Renal cortex interstitium (tissue), 11 donors: ENCODE results near the gene MED31. TPM values are rescaled to one million over a fixed set of nuclear protein-coding genes. Genes with fewer than 3 reads are reported as not detected.
A peak's percentile ranks its signal among the peaks of the same experiment; 100 is the strongest.
"Not testable (repeated sequence)": the region's sequence is repeated elsewhere in the genome, so short reads cannot be mapped to it uniquely, and the experiment has no call there.

ENCODE experiments used
- DNase-seq, 11 donors: peaks; one replicate each; pipeline ENCODE4 v3.0.0-alpha.2; 2013; ENCODE audit warnings: low read depth in 9 of 11, low spot score in 4 of 11; ENCODE audit errors: extremely low read depth in 1 of 11
- polyA plus RNA-seq, 3 donors: library from polyadenylated mRNA; unstranded; fragments of 120-200 nt; gene quantifications; one replicate each; pipeline ENCODE4 v1.2.1, GENCODE V29; 2013; ENCODE audit not compliant: insufficient read length in 3 of 3

Gene MED31
- polyA plus RNA-seq, 3 donors = 23.2 to 26.7 (median 24.7) TPM

DNA sequence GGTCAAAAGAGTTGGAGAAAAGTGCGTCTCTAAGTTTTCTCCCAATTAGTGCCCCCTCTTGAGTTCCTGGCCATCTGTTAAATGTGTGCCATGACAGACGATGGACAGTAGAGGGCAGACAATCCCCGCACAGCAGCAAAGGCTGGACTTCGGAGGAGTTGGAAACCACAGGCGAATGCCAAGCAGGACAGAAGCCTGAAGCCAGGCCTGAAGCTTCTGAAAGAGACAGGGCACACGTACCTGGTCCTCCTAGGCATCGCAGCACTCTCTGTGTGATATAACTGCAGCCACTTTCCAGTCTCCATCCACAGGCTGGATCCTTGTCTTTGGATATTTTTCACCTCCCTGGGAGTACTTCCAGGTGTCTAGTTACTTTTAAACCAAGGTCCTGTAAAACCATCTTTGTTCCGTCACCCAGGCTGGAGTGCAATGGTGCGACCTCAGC, 14.7 kb upstream of the MED31 start:
- peak in 10 of 11 donors; percentile 63 to 77 (median 69) for DNase-seq

DNA sequence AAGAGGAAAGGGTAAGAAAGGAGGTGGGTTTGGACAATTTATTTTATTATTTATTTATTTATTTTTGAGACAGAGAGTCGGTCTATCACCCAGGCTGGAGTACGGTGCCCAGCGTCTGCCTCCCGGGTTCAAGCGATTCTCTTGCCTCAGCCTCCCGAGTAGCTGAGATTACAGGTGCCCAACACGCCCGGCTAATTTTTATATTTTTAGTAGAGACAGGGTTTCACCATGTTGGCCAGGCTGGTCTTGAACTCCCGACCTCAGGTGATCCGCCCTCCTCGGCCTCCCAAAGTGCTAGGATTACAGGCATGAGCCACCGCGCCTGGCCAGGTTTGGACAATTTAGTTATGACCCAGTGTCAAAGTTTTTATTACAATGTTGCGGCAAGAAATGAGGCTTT, 11.8 kb upstream of the MED31 start:
- DNase-seq = not testable (repeated sequence)

DNA sequence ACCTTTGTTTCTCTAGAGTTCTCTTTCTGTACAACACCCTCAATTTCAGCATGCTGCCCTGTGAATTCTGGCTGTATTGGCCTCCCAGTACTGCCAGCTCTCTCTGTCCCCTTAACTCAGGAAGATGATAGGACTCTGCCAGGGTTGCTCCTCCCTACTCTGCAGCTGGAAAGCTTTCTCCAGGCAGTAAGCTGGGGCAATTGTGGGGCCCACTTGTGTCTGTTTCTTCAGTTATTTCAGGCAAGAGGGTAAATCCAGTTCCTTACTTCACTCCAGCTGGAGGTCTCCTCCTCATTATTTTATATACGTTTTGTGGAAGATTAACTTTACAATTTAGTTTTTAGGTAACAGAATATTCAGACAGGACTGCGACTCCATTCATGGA, 10.1 kb upstream of the MED31 start:
- no peak for DNase-seq

DNA sequence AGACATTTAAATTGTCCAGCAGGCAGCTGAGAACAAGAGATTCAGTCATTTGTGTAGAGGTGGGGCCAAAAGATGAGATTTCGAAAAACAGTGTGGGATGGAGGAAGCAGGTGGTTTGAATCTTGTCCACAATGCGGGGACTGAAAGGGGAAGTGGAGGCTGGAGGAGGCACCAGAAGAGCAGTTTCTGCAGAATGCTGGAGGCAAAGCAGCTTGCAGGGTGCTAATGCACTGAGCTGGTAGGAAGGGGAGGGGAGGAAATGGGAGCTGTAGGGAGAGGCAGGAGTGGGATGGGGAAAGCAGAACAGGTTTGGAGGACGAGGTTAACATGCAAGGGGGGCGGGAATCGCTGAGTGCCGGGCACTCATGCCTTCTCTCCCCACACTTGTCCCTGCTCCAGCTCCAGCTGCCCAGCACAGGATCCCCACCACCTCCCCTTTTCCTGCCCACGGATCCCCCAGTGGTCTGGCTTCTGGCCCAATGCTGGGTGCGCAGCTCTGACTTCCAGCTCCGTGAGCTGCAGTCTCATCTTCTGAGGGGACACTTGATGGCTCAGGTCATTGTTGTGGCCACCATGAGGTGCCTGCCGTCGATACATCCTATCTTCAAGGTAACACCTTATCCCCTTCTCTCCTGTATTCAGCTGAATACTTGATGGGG, 9.5 kb upstream of the MED31 start:
- no peak for DNase-seq

DNA sequence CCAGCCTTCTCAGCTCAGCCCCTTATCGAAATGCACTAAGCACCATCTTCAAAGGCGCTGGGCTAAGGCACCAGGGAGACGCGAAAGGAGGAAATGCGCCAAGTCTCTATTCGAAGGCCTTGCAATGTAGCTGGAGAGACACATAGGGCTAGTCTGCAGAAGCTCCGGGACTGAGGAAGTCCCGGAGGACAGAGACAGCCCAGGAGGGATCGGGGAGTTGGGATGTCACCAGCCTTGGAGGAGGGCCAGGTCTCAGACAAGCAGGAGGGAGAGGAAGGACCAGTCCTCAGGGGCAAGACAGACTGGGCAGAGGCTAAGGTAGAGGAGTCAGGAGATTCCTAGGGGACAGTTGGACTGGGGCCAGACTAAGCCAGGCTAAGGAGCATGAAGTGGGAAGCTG, 8.7 kb upstream of the MED31 start:
- DNase-seq = no peak

DNA sequence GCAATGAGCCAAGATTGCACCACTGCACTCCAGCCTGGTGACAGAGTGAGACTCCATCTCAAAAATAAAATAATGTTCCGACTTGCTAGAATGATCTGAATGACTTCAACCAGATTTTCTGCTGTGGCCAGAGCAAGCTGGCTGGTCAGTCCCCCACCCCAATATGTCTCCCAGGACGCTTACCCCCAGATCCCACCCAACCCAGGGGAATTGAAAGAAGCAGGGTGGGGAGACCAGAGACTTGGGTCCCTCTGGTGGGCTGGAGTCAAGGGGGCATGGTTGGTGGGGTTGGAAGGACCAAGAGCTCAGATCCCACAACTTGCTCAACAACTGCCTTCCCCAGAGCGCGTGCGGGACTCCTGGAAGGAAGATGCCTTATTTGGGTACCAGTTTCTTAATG, 7.0 kb upstream of the MED31 start:
- DNase-seq = not testable (repeated sequence)

DNA sequence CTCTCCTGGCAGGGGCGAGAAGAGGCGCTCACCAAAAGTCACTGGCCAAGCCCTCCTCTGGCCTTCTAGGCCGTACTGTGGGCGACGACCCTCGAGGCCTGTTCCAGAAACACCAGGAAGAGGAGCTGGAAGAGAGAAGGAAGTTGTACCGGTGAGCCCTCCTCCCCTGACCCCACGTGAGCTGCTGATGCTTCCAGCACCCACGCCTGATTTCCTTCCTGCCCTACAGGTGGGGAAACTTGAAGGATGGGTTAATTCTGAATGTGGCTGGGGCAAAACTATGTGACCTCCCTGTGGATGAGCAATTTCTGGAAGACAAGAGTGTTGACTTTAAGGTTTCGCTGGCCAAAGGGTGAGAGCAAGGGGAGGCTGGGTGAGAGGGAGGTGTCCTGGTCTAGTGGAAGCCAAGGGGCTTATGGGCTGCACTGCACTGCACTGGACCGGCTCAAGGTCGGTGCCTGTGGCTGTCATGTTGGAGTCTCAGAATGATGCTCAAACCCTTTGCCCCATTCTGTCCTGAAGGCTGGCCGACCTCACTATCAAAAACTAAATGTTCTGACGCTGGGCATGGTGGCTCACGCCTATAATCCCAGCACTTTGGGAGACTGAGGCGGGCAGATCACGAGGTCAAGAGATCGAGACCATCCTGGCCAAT, 6.4 kb upstream of the MED31 start:
- no peak for DNase-seq

DNA sequence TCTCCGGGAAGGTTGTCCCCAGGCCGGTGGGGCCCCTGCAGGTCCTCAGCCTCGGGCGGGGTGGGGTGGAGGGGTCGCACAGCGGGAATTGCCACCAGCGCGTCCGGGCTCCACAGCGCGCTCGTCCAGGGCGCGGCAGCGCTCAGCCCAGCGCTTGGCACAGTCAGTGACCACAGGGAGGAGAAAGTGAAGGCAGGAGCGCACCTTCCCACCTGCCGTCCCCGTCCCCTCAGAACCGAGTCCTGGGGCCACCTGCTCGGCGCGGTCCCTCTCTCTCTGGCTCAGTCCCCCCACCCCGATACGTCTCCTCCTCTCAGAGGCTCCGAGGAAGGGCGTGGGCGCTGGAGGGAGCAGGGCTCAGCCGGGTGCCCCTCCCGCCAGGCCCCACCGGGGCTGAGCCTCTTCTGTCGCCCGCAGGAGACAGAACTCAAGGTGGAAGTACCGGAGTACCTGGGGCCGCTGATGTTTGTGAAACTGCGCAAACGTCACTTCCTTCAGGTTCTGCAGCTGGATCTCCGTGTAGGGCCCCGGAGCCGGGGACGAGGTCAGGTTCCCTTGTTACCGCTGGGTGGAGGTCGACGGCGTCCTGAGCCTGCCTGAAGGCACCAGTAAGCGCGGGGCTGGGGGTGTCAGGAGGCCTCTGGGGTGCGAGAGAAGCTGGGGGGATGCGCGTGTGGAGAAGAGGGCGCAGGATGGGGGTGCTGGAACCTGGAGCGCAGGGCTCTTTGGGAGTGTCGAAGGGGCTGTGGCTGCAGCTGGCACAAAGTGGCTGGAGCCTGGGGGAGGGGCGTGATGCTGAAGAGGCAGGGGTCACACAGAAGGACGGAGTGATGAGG, 5.6 kb upstream of the MED31 start:
- DNase-seq = not testable (repeated sequence)

DNA sequence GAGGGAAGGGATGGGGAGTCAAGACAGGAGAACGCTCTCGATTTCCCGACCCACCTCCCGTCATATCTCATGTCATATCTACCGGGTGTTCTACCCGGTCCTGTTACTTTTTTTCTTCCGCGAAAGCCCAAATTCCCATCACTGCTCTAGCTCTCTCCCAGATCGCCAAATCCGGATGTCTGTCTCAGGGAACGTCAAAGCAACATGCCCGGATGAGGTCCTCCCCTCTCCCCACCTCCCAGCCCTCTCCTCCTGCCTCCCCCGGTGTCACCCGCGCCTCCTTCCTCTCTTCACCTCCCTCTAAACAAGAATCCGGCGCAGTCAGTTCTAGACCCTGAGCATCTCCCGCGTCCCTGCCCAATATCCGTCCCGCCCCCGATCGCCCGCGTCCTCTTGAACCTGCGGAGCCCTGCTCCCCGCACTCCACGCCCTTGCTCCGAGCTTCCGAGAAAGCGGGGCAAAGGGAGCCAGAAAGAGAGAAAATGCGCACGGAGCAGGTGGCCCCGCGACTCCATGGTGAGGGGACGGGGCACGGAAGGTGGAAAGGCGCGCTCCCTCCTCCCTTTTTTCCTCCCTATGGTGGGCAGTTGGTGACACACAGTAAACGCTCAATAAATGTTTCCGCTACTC, 4.4 kb upstream of the MED31 start:
- DNase-seq = not testable (repeated sequence)

DNA sequence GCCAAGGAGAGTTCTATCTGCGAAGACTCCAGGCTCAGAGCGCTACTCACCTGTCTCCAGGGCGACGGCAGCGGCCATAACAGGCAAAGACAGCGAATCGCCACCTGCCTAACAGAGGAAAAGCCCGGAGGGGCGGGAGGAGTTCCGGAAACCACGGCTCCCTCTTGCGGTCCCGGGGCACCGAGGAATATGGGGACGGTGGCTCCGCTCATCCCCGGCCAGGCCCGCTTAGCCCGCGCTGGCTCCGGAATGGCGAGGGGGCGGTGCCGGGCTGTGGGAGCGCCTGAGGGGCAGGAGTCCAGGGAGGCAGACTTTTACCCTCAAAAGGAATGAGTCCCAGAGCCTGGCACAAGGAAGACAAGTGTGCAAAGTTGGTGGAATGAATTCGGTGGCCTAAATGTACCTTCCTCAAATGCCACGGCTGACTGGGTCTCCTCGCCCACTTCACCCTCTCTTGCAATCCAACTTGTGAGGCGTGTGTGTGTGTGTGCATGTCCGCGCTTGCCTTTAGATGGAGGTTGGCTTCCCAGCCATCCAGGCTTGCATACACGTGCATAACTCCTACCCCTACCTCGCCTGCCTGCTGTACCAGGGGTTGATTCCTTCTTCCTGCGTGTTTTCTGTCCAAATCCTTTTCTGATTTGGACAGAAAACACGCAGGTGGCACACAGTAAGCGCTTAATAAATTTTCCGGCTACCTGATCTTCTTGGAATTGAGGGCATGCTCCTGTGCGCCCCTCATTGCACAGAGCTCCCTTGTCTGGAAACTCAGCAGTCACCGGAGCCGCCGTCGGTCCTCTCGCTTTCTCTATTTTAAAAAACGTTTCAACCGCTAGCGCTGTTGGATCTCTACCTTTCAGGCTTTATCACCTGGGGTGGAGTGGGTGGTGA, 3.7 kb upstream of the MED31 start:
- DNase-seq = peak in 2 of 11 donors; percentile 39 to 43

DNA sequence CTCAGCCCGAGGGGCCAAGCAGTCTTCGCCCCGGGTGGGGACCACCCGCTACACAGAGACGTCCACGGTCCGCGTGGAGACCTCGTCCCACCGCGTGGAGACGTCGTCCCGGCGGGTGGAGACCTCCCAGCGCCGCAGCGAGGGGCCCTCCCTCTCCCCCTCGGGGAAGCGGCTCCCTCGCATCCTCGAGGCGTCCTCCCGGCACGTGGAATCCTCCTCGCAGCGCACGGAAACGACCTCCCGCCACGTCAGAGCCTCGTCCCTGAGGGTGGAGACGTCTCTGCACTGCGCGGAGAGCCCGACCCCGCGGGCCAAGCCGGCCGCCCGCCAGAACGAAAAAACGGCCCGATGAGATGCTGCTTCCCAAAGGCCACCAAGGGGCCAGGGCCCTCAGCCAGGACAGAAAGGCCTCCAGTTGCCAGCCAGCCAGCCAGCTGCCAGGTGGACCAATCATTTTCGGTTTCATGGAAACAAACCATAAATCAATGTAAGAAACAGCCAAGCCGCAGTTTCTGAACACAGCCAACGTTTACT, 581 bp upstream of the MED31 start:
- peak in 1 of 11 donors; percentile 29 for DNase-seq

DNA sequence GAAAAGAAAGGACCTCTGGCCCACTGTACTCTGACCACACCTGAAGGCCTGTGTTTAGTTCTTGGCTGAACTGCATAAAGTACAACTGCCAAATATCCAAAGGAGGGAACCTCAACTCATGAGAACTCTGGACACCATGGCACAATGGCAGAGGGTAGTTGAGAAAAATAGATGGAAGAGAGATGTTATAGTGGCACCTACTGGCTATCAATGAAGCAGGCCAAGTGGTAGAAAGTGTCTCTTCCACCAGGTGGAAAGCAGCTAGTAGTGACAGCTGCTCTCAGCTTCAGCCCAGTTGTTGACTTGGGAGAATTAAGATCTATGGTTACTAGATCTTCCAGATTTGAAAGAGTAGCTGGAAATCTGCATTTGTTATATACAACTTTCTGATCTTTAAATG, 3.2 kb downstream of the MED31 start:
- DNase-seq = no peak

DNA sequence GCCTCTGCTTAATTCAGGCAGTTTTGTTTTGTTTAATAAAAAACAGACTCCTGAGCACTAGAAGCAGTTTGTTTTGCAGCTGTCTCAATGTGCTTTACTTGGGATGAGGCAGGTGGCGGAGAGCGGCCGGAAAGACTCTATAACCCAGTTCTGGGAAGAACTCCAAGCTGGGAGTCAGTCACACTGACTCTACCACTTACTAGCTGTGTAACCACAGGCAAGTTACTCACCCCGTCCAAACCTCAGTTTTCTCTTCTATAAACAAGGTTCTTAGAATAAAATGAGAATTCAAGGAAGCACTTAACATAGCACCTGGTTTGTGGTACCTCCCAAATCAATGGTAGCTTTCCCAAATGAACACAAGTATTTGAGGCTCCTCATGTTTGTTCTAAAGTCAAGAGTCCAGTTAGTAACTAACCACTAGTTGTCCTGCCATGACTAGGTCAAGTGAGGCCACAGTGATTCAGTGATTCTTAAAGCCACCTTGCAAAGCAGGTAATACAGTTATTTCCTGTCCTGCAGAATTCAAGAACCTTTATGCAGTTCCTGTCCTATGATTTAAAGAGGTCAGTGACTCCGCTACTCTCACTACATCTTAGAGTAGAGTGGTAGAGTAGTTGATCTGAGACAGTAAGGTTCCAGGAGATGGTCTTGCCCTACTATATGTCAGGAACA, 7.8 kb downstream of the MED31 start:
- DNase-seq = no peak

DNA sequence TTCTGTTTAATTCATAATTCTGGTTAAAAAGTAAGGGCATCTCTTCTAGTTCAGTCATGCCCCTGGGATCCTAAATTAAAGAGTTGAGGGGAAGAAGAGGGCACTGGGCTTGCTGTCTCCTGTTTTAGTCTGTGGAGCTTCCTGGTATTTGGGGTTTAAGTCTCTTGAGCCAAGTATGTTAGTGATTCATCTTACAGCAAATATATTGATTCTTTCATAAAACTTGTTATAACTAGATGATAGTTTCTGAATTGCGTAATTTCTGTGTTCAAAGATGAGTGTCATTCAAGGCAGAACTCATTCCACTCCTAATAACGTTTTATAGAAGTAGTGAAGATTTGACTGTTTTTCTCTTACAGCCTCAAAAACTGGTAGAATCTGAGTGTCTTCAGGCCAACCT, 8.8 kb downstream of the MED31 start:
- no peak for DNase-seq

DNA sequence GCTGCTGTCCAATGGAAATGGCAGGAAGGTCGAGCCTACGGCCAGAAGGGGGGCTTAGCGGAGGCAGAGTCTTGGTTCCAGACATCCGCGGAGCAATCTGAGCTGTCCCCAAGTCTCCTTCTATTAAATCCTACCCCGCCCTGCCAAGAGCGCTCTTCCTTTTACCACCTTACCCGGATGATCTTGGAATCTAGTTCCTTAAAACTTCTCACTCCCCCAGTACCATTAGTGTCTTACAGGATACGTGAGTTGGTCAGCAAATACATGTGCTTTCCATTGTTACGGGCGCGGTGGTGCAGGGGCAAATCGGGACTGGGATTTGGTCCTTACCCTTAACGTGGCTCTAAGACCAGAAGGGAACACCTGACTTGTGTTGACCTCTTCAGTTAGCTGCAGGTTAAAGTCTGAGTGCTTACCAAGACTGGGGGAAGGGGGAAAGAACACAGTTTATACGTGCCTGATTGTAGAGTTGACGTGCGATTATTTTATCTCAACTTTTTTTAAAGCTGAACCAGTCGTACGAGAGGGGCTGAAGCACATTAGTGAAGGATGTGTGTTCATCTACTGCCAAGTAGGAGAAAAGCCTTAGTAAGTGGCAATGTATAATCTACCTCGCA, 10.1 kb downstream of the MED31 start:
- no peak for DNase-seq

DNA sequence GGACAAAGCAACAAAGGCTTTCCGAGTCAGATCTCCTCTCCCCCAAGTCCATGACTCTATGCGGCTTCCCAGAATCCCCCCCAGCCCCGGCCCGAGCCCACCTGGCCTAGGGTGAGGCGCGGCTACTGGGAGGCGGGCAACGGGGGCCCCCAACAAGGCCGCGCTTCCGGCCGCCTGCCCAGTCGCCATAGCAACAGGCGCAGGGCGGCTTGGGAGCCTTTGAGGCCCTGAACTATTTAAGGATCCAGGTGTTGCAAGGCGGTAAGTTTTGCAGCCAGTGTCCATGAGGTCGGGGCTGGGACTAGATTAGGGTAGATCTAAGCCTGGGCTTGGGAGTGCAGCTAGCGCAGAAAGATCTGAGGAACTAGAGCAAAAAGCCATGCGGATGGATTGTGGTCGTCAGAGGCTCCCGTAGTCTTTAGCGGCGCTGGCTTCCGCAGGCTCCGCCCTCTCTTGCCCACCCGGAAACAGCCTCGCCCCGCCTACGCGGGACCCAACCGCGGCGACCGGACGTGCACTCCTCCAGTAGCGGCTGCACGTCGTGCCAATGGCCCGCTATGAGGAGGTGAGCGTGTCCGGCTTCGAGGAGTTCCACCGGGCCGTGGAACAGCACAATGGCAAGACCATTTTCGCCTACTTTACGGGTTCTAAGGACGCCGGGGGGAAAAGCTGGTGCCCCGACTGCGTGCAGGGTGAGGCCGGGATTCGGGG, 10.7 kb downstream of the MED31 start, which contains the start of the genes KIAA0753 and TXNDC17:
TSS of gene KIAA0753 (minus strand) at position 176 of the 711 bp plus-strand sequence. CDS start 5,608 bp downstream, outside the sequence.
TSS of gene TXNDC17 (plus strand) at position 525 of the 711 bp plus-strand sequence. CDS start at position 548, 23 bp downstream.
- DNase-seq = peak; percentile 80 to 96 (median 89)
